ENCODE measurements around the gene NIM1K. TPM values are rescaled to one million over a fixed set of nuclear protein-coding genes. Genes with fewer than 3 reads are reported as not detected.

NIM1K gene
- total and polyA plus RNA-seq, 2 of the 4 experiments (the other 2 are of a cell fraction): 0.54 to 0.68 TPM

- Histone ChIP-seq H2BK20ac (ENCODE audit: low read depth, low read length) (no peak overlapping the region), H3K18ac (ENCODE audit: low read depth, low read length) (no peak overlapping the region), H2BK15ac (ENCODE audit: low read depth, low read length) (no peak overlapping the region), H2AK5ac (ENCODE audit: low read depth, low read length) (peak overlapping the region; percentile 11; the same call in 1 of the 2 replicates), H3K36me3 (ENCODE audit: control insufficient read depth, insufficient read depth, low read length) (no peaks in the 10 kb centered on the region), H3K4me2 (ENCODE audit: low read depth, low read length) (peak overlapping the region; percentile 89), H3K4me3 (ENCODE audit: insufficient read depth, low read depth, low read length) (peak overlapping the region; percentile 69), H3K4ac (ENCODE audit: low read depth, low read length) (peak overlapping the region; percentile 73), H3K27ac (ENCODE audit: insufficient read depth, low read length) (peak overlapping the region; percentile 72), H3K56ac (ENCODE audit: extremely low read depth, insufficient read depth, low read length) (no peak overlapping the region), H2BK5ac (ENCODE audit: low read depth, low read length, poor library complexity, severe bottlenecking) (peak overlapping the region; percentile 63), H3K9me3 (ENCODE audit: control insufficient read depth, insufficient read depth, low read length) (no peaks in the 10 kb centered on the region), H2AFZ (replicated peaks; ENCODE audit: low read length, poor library complexity) (peak overlapping the region; percentile 97), H2AK9ac (replicated peaks; ENCODE audit: low read depth, low read length, poor library complexity) (peak overlapping the region; percentile 79), H3K79me1 (ENCODE audit: low read depth in 1 of 2, low read length in 2 of 2) (peaks cover 9 to 25% of the 10 kb centered on the region in 2 experiments), H3K14ac (replicated peaks; ENCODE audit: low read depth, low read length) (peak overlapping the region; percentile 33; the same call in 1 of the 2 replicates), H4K8ac (ENCODE audit: low read depth in 2 of 2, low read length in 2 of 2) (peak overlapping the region in 1 of 2 experiments; percentile 7; a peak in 1 of 4 replicates), H4K91ac (ENCODE audit: insufficient read depth, low read depth, low read length) (no peak overlapping the region), H4K5ac (ENCODE audit: low read depth, low read length) (no peak overlapping the region), H3K23ac (ENCODE audit: low read depth, low read length) (peak overlapping the region; percentile 70; the same call in 1 of the 2 replicates), H3K4me1 (ENCODE audit: control insufficient read depth, insufficient read depth, low read length) (peaks cover 2% of the 10 kb centered on the region; the same call in 1 of the 2 replicates), H3K9ac (ENCODE audit: low read depth, low read length) (peak overlapping the region; percentile 63), H3K9me1 (ENCODE audit: insufficient read depth, low read length) (peaks cover 5% of the 10 kb centered on the region), H3K27me3 (ENCODE audit: control insufficient read depth, insufficient read depth, low read length) (no peaks in the 10 kb centered on the region), H2BK120ac (ENCODE audit: low read depth, low read length) (no peak overlapping the region), H4K20me1 (ENCODE audit: insufficient read depth, low read length) (no peaks in the 10 kb centered on the region; the same call in 1 of the 2 replicates)
- no peak for TF ChIP-seq RCOR1 (IDR thresholded peaks at IDR 0.05; ENCODE audit: insufficient replicate concordance, low read length)
- TF ChIP-seq MAFK (IDR thresholded peaks at IDR 0.05; ENCODE audit: low read depth, low read length): no peak
- TF ChIP-seq NFE2L2 (IDR thresholded peaks at IDR 0.05; ENCODE audit: low read depth, low read length): no peak
- no peak for TF ChIP-seq CEBPB (IDR thresholded peaks at IDR 0.05; ENCODE audit: low read depth, low read length)
- TF ChIP-seq RAD21 (IDR thresholded peaks at IDR 0.05; ENCODE audit: low read length): no peak
- no peak for TF ChIP-seq CTCF (conservative IDR thresholded peaks at IDR 0.05; ENCODE audit: low read depth, low read length)
- no peak for TF ChIP-seq USF2 (IDR thresholded peaks at IDR 0.05; ENCODE audit: low read depth, low read length)
- no peak for TF ChIP-seq SMC3 (IDR thresholded peaks at IDR 0.05; ENCODE audit: low read depth, low read length)
- no peak for TF ChIP-seq MXI1 (IDR thresholded peaks at IDR 0.05; ENCODE audit: borderline replicate concordance, low read depth, low read length)
- BruUV-seq (replicated peaks): no TSS peak
- DNase-seq: no peak
- dilution Hi-C loops (cut with HindIII; ENCODE audit: low sequenced_read_pairs, unreplicated experiment) (no loop called here), in situ Hi-C loops (cut with MboI; ENCODE audit: low sequenced_read_pairs) (loop anchor here (25.0 kb wide), 1 partner anchor 200 kb away; the partner anchor contains the start of gene ZNF131), intact Hi-C loops (cut with micrococcal nuclease) (loop anchor here (2.0 to 5.0 kb wide), 3 partner anchors 170 to 320 kb away; partner anchors contain the start of genes TMEM267 and ZNF131)
- POLR2A ChIA-PET (ENCODE audit: unreplicated experiment): interaction anchor here (0.5 kb wide), 1 partner anchor 19 kb away, joined by 3 read pairs; no protein-coding TSS in a partner anchor
- ATAC-seq (ENCODE audit: low read depth): peak; percentile 0; the same call in 1 of the 2 replicates
- CTCF ChIA-PET: interaction anchor here (1.1 kb wide), 1 partner anchor 74 kb away, joined by 3 read pairs; no protein-coding TSS in a partner anchor
- WGBS, 2 experiments (ENCODE audit: extremely low coverage in 2 of 2, insufficient read length in 1 of 2): 0% methylated on average over 6 of the region's 9 CpGs; no CpG with 5 or more reads in 1 of the 2 experiments
These were observed 120.6 kb downstream of the NIM1K start for GRCh38 chr5:43312699-43313034.

All from IMR-90 (cell line).